DLD1 (cell line): ENCODE measurements around the gene ZNF555.
"Not testable (repeated sequence)": the region's sequence is repeated elsewhere in the genome, so short reads cannot be mapped to it uniquely, and the experiment has no call there.

Experiments used
- in situ Hi-C: cut with HindIII; loops from 2 replicates; pipeline ENCODE4 v1.10.0; 2017; ENCODE audit warnings: low sequenced_read_pairs

Gene ZNF555

DNA sequence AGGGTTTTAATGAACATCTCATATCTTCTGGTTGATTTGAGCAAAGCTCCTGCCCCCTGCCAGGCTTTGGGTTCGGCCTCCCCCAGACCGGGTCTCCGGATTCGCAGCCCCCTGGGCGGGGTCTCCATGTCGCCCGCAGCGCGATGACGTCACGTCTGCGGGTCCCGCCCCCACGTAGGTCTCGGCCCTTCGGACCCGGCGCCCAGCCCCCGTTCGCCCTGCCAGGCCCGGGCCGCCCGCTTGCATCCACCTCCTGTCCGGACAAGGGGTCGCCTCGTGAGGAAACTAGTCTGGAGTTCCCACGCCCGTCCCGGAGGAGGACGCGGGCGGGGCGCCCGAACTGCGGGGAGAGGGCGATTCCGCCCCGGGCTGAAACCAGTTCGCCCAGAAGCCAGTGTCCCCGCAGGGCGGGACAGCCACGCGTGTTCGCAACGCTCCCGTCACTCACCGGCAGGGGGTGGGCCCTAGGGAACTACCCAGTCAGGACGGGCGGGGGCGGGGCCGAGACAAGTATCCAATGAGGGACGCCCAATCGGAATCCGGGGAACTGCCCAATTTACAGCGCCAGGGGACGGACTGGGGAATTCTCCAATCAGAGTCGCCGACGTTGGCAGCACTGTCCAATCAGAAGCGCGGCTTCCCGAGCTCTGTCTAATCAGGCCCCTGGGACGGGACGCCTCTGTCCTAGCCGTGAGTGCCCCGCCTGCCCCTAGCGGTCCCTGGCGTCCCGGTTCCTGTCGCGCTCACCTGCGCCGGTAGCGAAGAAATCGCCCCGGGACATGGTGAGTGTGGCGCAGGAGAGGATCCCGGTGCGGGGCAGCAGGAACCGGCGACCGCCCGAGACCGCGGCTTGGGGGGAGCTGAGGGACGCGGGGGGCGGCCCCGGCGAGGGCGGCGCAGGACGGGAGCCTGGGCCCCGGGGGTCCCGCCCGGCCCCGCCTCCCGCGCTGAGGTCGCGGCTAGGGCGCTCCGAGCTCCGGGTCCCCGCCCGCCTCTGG is at the start of gene ZNF555:
Gene ZNF555 (plus strand): TSS at position 682 of the 998 bp plus-strand sequence. CDS start 98 bp downstream, at position 780.
- in situ Hi-C loops: no loop called here

GRCh38 chr19:2791876-2792275 is 49.4 kb upstream of the ZNF555 start:
- in situ Hi-C loops: no loop called here

GRCh38 chr19:2792666-2793065 is 48.6 kb upstream of the ZNF555 start:
- in situ Hi-C loops: not testable (repeated sequence)

DNA sequence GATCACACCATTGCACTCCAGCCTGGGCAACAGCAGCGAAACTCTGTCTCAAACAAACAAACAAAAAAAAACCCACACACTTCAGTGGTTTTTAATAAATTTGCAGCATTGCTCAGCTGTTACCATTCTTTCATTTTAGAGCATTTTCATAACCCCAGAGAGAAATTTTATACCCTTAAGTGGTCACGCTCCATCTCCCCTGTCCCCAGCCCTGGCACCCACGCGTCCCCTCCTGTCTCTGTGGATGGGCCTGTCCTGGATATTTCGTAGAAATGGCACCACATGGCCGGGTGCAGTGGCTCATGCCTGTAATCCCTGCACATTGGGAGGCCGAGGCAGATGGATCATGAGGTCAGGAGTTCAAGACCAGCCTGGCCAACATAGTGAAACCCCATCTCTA is 48.1 kb upstream of the ZNF555 start:
- in situ Hi-C loops: no loop called here

DNA sequence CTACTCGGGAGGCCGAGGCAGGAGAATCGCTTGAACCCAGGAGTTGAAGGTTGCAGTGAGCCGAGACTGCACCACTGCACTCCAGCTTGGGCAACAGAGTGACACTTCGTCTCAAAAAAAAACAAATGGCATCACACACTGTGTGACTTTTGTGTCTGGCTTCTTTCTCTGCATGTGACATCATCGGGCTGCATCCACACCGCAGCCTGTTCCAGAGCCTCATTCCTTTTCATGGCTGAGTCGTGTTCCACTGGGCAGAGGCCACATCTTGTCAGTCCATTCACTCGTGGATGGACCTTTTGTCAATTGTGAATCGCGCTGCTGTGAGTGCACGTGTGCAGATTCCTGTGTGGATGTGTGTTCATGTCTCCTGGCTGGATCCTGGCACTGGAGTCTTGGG is 47.7 kb upstream of the ZNF555 start:
- in situ Hi-C loops: no loop called here

GRCh38 chr19:2795827-2796658 is 45.2 kb upstream of the ZNF555 start:
- in situ Hi-C loops: no loop called here

DNA sequence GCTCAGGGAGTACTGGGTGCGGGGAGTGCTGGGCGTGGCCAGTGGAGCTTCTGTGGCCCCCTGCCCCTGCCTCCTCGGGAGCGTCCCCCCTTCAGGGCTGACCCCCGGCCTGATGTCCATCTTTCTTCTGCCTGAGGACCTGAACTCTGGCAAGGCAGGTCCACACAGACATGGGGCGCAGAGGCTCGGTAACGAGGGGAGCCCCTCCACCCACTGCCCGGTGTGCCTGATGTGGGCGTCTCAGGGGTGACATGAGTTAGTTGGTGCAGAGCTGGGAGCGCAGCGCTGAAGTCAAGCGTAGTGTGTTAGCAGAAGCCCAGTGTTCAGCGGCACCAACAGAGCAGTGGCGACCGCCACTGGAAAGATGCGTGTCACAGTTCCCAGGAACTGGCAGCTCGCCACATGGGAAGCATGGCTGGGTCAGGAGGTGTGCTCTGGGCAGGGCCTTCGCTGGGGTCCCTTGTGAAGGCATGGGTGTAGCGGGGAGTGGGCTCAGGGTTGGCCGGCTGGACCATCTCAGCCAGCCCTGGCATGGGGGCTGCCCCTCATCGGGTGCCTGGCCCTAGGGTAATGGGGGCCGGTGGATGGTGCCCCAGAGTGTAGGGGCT is 44.5 kb upstream of the ZNF555 start:
- in situ Hi-C loops: no loop called here

- in situ Hi-C loops: no loop called here
Observed at GRCh38 chr19:2797280-2797679, 44.0 kb upstream of the ZNF555 start.

- in situ Hi-C loops: no loop called here
Observed at GRCh38 chr19:2798158-2798685, 43.1 kb upstream of the ZNF555 start.

DNA sequence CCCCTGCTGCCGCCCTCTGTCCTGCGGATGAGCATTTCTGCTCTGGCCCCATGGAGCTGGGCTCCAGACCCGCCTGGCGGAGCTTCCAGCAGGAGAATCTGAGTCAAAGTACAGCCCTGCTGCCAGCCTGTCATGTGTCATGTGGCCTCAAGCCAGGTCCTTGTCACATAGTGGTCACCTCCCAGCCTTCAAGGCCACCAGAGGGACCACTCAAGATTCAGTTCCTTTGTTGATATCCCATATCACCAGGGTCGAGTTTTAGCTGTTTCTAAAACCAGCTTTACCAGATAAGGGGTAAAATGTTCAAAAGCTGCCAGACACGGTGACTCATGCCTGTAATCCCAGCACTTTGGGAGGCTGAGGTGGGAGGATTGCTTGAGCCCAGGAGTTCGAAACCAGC is 42.5 kb upstream of the ZNF555 start:
- in situ Hi-C loops: no loop called here

DNA sequence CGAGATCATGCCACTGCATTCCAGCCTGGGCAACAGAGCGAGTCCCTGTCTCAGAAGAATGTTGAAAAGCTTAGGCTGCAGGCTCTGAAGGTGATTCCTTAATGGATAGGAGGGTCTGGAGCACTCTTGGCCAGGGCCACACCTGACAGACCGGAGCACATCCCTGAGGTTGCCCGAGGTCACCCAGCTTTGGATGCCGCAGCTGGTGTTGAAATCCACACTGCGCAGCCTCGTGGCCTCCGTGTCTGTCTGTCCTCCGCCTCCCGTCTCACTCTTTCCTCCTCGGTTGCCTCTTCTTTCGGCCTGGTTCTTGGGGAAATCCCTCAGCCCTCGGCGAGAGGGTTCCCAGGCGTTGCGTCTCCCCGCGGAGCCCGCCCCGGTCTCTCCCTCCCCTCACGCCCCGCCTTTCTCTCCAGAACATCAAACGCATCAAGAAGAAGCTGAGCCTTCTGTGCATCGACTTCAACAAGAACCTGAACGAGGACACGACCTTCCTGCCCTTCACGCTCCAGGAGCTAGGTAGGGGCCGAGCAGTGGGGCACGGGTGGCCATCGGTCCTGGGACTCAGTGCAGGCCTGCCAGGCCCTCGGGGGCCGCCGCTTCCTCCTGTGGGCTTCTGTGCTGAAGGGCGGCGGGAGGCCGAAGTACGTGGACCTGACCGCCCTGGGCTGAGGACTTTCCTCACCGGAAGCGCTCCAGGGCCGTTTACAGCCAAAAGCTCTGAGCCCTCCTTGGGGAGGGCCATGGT is 41.8 kb upstream of the ZNF555 start:
- in situ Hi-C loops: no loop called here

- in situ Hi-C loops: no loop called here
Observed at GRCh38 chr19:2800506-2800905, 40.8 kb upstream of the ZNF555 start.

GRCh38 chr19:2802826-2803225 is 38.4 kb upstream of the ZNF555 start:
- in situ Hi-C loops: no loop called here

GRCh38 chr19:2803486-2804155 is 37.7 kb upstream of the ZNF555 start:
- in situ Hi-C loops: no loop called here

DNA sequence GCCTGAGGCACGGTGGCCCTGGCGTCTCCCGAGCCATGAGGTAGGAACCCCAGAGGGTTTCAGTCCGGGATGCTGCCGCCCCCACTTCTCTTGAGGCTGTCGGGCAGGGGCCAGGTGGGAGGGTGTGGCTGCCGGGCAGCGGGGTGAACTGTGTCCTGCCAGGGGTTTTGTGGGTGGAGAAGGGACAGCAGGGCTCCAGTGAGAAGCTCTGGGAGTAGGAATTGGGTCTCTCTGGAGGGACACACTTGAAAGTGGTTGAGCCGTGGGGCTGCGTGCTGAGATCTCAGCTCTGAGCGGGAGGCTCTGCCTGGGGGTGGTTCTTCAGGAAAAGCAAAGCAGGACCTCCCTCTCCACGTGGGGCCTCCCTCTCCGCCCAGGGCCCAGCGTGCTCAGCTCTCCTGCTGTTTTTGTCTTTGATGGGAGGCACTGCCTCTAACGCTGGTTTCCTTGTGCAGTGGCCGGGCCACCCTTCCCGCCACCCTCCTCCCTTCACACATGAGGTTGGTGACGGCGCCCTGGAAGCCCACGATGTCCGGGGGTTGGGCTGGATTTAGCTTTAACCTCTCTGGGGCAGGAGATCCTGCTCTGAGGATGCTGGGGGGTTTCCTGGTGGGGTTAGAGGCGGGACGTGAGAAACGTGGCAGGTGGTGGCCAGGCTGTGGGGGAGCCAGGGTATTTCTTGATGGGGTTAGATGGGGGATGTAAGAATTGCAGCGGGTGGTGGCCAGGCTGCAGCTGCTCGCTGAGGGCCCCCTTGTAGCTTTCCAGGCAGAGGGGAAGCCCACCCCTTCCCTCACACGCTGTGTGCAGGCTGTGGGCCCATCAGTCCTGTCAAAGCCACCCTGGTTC is 36.9 kb upstream of the ZNF555 start:
- in situ Hi-C loops: no loop called here

- in situ Hi-C loops: no loop called here
Observed at GRCh38 chr19:2805261-2805900, 35.9 kb upstream of the ZNF555 start.

- in situ Hi-C loops: no loop called here
Observed at GRCh38 chr19:2805991-2806649, 35.2 kb upstream of the ZNF555 start.
